Stimulated activated CD8-positive, alpha-beta memory T cell treated with anti-CD3 and anti-CD28 coated beads, Interleukin-7, amount 100 ng/mL, for 24 hours (primary cell): ENCODE data around the gene SGCG.

Source experiments
- DNase-seq: peaks from one replicate; pipeline ENCODE4 v3.0.0-alpha.2; 2020; ENCODE audit warnings: low read depth

SGCG gene

DNA sequence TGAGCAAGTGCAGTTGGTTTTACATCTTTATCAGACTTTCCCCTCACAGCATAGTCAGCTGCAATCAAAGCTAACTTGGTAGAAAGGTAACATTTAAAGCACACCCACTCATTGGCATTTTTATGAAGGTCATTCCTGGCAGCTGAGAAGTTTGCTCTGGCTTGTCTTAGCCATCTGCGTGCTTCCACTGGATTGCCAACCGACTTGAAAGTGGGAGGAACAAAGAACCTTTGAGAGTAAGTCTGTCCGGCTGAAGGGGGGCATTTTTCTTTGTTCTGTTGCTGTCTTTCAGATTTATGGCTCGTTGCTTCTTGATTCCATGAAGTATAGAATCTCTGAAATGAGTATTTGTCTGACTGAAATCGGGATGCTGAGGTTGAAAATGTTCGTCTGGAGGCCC lies 149.6 kb downstream of the SGCG start:
- no peak for DNase-seq

- no peak for DNase-seq
Observed at GRCh38 chr13:23339225-23339624, 158.4 kb downstream of the SGCG start.

DNA sequence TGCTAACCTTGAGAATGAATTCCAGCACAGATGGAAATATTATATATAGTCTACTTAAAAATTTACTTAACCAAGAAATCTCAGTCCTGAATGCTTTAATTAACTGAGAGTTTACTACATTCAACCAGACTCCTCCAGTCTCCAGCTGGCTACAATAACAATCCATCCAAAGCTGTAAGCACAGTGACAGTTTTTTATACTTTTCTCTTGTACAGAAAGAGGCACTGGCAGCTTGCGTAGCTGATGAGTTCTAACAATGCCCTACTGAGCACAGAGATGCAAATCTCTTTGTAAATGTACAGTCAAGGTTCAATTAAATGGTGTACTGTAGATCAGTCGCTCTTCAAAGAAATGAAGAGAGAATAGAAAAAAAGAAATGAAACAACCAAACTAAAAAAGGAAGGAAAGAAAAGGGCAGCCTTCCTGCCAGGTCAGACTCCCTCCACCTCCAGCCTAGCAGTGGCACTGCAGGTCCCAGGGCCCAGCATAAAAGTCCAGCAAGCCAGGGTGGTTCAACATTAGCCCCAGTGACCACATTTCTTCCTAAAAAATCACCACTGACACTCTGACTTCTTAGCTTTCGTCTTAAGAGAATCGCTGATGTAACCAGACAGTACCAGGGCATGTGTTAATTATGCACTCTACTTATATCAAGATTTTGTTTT lies 164.3 kb downstream of the SGCG start:
- no peak for DNase-seq

GRCh38 chr13:23347601-23348000 lies 166.8 kb downstream of the SGCG start:
- DNase-seq = no peak

DNA sequence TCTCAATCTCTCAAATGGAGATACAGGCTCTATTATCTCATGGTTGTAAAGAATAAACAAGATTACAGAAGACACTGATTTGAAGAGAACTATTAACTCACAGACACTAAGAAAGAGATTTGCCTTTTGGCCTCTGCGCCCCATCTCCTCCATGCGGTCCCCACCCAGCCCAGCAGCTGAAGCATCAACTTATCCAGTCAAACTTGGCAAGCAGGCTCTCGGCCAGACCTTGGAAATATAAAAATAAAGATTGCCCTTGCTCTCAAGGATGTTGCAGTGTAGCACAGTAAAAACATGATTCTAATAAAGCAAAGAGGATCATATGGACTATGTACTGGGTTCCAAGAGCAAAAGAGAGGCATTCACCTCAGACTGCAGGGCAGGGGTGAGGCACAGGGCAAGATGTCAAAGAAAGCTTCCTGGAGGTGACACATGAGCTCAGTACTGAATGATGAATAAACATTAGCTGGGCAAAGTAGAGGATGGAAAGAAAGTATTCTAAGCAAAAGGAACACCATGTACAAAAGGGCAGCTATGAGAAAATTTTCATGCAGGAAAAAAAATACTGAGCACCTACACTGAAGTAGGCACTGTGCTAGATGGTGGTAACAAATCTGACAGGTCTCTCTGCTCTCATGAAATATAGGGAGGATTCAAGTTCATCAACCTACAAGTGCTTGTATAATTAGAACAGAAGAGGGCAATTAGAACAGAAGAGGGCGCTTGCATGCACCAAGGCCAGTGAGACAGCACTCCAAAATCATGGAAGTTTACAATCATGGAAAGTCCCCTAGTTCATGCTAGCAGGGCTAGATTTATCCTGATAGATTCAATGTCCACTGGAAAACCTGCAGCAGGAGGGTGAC lies 167.7 kb downstream of the SGCG start:
- DNase-seq = no peak

DNA sequence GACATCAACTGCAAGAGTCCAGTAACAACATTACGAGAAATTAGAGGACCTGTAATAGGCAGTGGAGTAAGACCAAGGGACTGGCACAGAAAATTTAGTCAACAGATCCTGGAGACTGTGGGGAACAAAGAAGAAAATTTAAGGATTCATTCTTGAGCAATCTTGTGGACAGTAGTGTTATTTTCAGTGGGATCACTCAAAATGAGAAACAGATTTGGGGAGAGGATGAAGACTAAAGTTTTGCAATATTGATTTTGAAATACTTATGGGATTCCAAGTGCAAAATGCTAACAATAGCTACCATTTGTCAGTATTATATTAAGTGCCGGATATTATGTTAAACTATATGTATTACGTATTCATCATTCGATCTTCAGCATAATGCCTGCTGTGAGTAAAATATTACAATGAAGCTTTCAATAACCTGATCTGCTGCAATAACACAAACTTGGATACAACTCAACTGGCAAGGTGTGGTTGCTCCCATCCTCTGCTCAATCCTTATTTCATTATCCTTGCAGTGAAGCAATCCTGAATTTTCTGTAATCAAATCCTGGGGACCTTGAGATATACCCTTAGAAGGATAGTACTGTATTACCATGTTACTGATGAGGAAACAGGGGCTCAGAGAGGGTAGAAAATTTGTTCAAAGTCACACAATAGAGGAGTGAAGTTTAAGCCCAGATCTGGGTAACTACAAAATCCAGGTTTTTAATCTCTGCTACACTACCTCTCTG lies 168.6 kb downstream of the SGCG start:
- no peak for DNase-seq

DNA sequence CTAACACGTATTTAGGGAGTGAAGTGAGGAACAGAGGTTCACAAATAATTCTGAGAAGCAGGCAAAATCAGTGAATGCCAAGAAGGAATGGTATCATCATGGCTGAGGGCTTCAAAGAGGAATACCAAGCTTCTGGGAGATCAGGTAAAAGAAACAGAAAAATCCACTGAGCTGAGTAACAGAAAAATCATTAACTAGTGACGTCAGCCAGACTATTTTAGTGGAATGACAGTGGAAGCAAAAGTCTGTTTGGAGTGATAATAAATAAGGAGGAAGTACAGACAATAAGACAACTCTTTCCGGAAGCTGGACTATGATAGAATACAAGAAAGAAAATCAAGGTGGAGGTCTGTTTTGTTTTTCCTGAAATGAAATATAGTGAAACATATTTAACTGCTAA lies 169.2 kb downstream of the SGCG start:
- no peak for DNase-seq

GRCh38 chr13:23352161-23352560 lies 171.4 kb downstream of the SGCG start:
- no peak for DNase-seq

DNA sequence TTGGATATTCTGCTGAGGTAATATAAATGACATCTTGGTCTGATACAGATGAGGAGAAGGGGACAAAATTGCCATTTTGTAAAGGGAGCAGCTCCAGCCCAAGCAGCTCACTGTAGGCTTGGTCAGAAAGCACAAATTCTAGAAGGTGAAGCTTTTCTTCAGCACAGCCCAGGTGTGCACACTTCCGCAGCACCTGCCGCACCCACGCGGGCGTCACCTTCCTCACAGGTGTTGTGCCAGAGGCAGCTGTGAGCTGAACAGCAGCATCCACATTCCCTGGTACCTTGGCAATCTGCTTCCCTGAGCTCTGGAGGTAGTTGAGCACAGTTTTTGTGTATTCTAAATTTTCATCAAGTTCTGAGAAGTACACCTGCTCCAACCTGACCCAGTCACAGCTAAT lies 173.7 kb downstream of the SGCG start:
- no peak for DNase-seq

DNA sequence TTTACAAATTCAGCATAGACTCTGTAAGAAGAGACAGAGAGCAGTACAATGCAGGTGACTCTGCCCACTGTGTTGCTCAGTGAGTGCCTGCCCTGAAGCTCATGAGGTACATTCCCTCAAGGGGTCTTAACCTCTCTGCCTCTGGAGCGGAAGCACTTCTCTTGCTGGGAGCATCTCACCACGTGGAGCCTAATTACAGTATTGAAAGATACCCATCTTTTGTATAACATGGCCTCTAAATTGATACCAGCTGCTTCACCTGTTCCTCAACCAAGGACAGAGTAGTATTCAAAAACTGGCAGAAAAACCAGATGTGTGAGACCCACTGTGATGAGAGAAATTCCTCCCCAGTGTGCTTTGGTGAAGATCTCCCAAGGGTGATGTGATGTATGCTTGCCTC lies 175.6 kb downstream of the SGCG start:
- no peak for DNase-seq

- DNase-seq = no peak
Observed at GRCh38 chr13:23357349-23357748, 176.6 kb downstream of the SGCG start.

- DNase-seq = no peak
Observed at GRCh38 chr13:23359882-23360281, 179.1 kb downstream of the SGCG start.

DNA sequence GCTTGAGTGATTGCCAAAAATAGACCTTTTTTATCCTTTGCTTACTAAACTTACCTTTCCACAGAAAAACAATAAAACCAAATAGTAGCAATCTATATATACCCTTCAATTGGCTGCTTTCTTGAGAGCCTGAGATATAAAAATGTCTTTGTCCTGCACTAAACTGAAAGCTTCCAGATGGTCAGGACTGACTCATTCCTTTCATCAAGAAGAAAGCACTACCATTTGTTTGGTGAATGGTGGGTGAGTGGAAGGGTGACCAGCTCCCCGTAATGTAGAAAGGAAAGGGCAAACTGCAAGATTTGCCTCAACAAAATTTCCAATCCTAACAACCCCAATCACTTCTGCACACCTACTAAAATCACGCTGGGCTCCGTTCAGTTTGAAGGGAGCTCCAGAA lies 184.9 kb downstream of the SGCG start:
- no peak for DNase-seq

GRCh38 chr13:23367907-23368306 lies 187.1 kb downstream of the SGCG start:
- no peak for DNase-seq

- no peak for DNase-seq
Observed at GRCh38 chr13:23372264-23372906, 191.6 kb downstream of the SGCG start.
